HCT116 (cell line): ENCODE data around the gene SOX15. TPM values are rescaled to one million over a fixed set of nuclear protein-coding genes. Genes with fewer than 3 reads are reported as not detected.

Experiments used
- ATAC-seq: fragments of 200-7000 bp; cut with Tn5 transposase; 2 replicates; pipeline ENCODE4 v1.9.1; 2020; ENCODE audit warnings: mild to moderate bottlenecking, moderate library complexity
- BruUV-seq: library from RNA; stranded (reverse); fragments of 400-500 nt; replicated peaks from 2 replicates; lab custom pipeline; 2021; lab: Mats Ljungman, UMichigan
- CTCF ChIA-PET: fragments of 300-600 bp; sonication (Branson Sonifier 250); formaldehyde crosslinking; loops from one replicate; lab custom pipeline; 2021; ENCODE audit warnings: antibody characterized with exemption; lab: Charles Lee
- POLR2A ChIA-PET: fragments of 300-600, 350-600 bp; sonication (Branson Sonifier 250); formaldehyde crosslinking; loops from one replicate; lab custom pipeline; 2021; ENCODE audit warnings: antibody characterized with exemption; lab: Charles Lee
- RAD21 ChIA-PET, 2 experiments: fragments of 300-600 bp; sonication (Branson Sonifier 250); formaldehyde crosslinking; loops; one replicate each; lab custom pipeline; 2023; ENCODE audit warnings: low total read pairs in 2 of 2; ENCODE audit not compliant: uncharacterized antibody in 2 of 2, unreplicated experiment in 2 of 2, low non-redundant PET in 1 of 2; lab: Charles Lee
- DNase-seq: peaks from one replicate; pipeline ENCODE4 v3.0.0-alpha.2; 2010; ENCODE audit warnings: low read depth, low spot score
- H2AFZ ChIP-seq: fragments of 200-600 bp; shearing (Covaris generic), sonication (generic); 2 replicates; pipeline ENCODE4 v1.6.1; 2017; ENCODE audit warnings: low read depth, mixed run types, mixed read lengths, antibody characterized with exemption, low read length; ENCODE audit not compliant: poor library complexity, severe bottlenecking
- H3K27ac ChIP-seq: 2 replicates; pipeline ENCODE4 v1.5.1; 2012; ENCODE audit warnings: low read depth, low read length
- H3K27me3 ChIP-seq: fragments of 200-600 bp; sonication (generic); 2 replicates; pipeline ENCODE4 v1.6.1; 2016; ENCODE audit warnings: mixed run types, low read length, mixed read lengths; ENCODE audit not compliant: insufficient read depth
- H3K36me3 ChIP-seq, 2 experiments: fragments of 200-500 bp in 1 of 2; fragments of 200-600 bp in 1 of 2; sonication (Bioruptor generic) in 1 of 2; sonication (generic) in 1 of 2; 2 replicates each; pipeline versions ENCODE4 v1.5.1 to v1.6.1; 2014 to 2016; ENCODE audit warnings: low read length in 2 of 2, inconsistent platforms in 1 of 2, mixed read lengths in 1 of 2, mixed run types in 1 of 2; ENCODE audit not compliant: insufficient read depth in 2 of 2, control insufficient read depth in 1 of 2
- H3K4me1 ChIP-seq, 2 experiments: fragments of 200-600 bp in 1 of 2; sonication (generic) in 1 of 2; 2 replicates each; pipeline versions ENCODE4 v1.5.1 to v1.6.1; 2012 to 2017; ENCODE audit warnings: low read length in 2 of 2, inconsistent platforms in 1 of 2, mild to moderate bottlenecking in 1 of 2, mixed read lengths in 1 of 2, mixed run types in 1 of 2, moderate library complexity in 1 of 2; ENCODE audit not compliant: insufficient read depth in 2 of 2, control insufficient read depth in 1 of 2
- H3K4me2 ChIP-seq: fragments of 200-600 bp; sonication (generic); 2 replicates; pipeline ENCODE4 v1.6.1; 2017; ENCODE audit warnings: mixed run types, low read length, mixed read lengths
- H3K4me3 ChIP-seq, 2 experiments: fragments of 200-600 bp in 1 of 2; sonication (generic) in 1 of 2; replicated peaks in 1 of 2; 2 replicates each; pipeline ENCODE4 v1.5.1; 2011 to 2016; ENCODE audit warnings: low read length in 2 of 2, control low read depth in 1 of 2, low read depth in 1 of 2, mild to moderate bottlenecking in 1 of 2, mixed read lengths in 1 of 2, mixed run types in 1 of 2
- H3K79me2 ChIP-seq: fragments of 200-600 bp; sonication (generic); 2 replicates; pipeline ENCODE4 v1.6.1; 2017; ENCODE audit warnings: mild to moderate bottlenecking, mixed run types, low read length, moderate library complexity, mixed read lengths; ENCODE audit not compliant: insufficient read depth
- H3K9ac ChIP-seq: fragments of 200-600 bp; sonication (generic); 2 replicates; pipeline ENCODE4 v1.6.1; 2016; ENCODE audit warnings: low read length, mixed read lengths
- H3K9me2 ChIP-seq: fragments of 200-600 bp; sonication (generic), shearing (Covaris generic); 2 replicates; pipeline ENCODE4 v1.6.1; 2017; ENCODE audit warnings: mixed run types, mild to moderate bottlenecking, moderate library complexity; ENCODE audit not compliant: insufficient read depth
- H3K9me3 ChIP-seq, 2 experiments: fragments of 200-500 bp in 1 of 2; fragments of 200-600 bp in 1 of 2; sonication (Bioruptor generic) in 1 of 2; sonication (generic) in 1 of 2; 2 replicates each; pipeline ENCODE4 v1.6.1; 2014 to 2017; ENCODE audit warnings: low read length in 2 of 2, mixed read lengths in 2 of 2, inconsistent platforms in 1 of 2, low read depth in 1 of 2, mild to moderate bottlenecking in 1 of 2, mixed run types in 1 of 2, moderate library complexity in 1 of 2; ENCODE audit not compliant: control insufficient read depth in 1 of 2, insufficient read depth in 1 of 2
- H4K20me1 ChIP-seq: fragments of 200-600 bp; sonication (generic), shearing (Covaris generic); 2 replicates; pipeline ENCODE4 v1.6.1; 2017; ENCODE audit warnings: mixed run types, mild to moderate bottlenecking, moderate library complexity; ENCODE audit not compliant: insufficient read depth
- ATF3 ChIP-seq: IDR thresholded peaks from 2 replicates; pipeline ENCODE4 v1.6.1; 2012
- CEBPB ChIP-seq: IDR thresholded peaks from 2 replicates; pipeline ENCODE4 v1.6.1; 2012; ENCODE audit warnings: low read depth
- CTCF ChIP-seq, 3 experiments: fragments of 200-600 bp in 1 of 3; sonication (generic) in 1 of 3; IDR thresholded peaks in 2 of 3; conservative IDR thresholded peaks in 1 of 3; 2 replicates each; pipeline ENCODE4 v1.5.1; 2012 to 2017; ENCODE audit warnings: low read depth in 2 of 3, low read length in 2 of 3, antibody characterized with exemption in 1 of 3, borderline replicate concordance in 1 of 3, control low read depth in 1 of 3, mild to moderate bottlenecking in 1 of 3, mixed read lengths in 1 of 3, mixed run types in 1 of 3, moderate library complexity in 1 of 3; ENCODE audit not compliant: insufficient read depth in 1 of 3
- EGR1 ChIP-seq: IDR thresholded peaks from 2 replicates; pipeline ENCODE4 v1.6.1; 2012; ENCODE audit warnings: low read depth
- ELF1 ChIP-seq: IDR thresholded peaks from 2 replicates; pipeline ENCODE4 v1.6.1; 2012; ENCODE audit warnings: low read depth, borderline replicate concordance
- EZH2 ChIP-seq: fragments of 200-600 bp; sonication (generic); IDR thresholded peaks from 2 replicates; pipeline ENCODE4 v1.6.1; 2017; ENCODE audit warnings: antibody characterized with exemption, mixed run types
- EZH2phosphoT487 ChIP-seq: fragments of 200-600 bp; IDR thresholded peaks from 2 replicates; pipeline ENCODE4 v1.6.1; 2018; ENCODE audit warnings: antibody characterized with exemption, borderline replicate concordance
- MAX ChIP-seq: IDR thresholded peaks from 2 replicates; pipeline ENCODE4 v1.6.1; 2012
- POLR2AphosphoS5 ChIP-seq: IDR thresholded peaks from 2 replicates; pipeline ENCODE4 v1.6.1; 2011; ENCODE audit warnings: mild to moderate bottlenecking, low read depth, low read length, moderate library complexity
- RAD21 ChIP-seq: IDR thresholded peaks from 2 replicates; pipeline ENCODE4 v1.6.1; 2012; ENCODE audit warnings: low read depth, mild to moderate bottlenecking
- REST ChIP-seq: IDR thresholded peaks from 2 replicates; pipeline ENCODE4 v1.6.1; 2012; ENCODE audit warnings: low read depth
- SP1 ChIP-seq: IDR thresholded peaks from 2 replicates; pipeline ENCODE4 v1.6.1; 2012; ENCODE audit warnings: low read depth
- YY1 ChIP-seq: IDR thresholded peaks from 2 replicates; pipeline ENCODE4 v1.6.1; 2011; ENCODE audit warnings: low read length, low read depth, moderate library complexity, mild to moderate bottlenecking; ENCODE audit not compliant: insufficient replicate concordance; ENCODE audit errors: extremely low read depth
- ZBTB33 ChIP-seq: IDR thresholded peaks from 2 replicates; pipeline ENCODE4 v1.6.1; 2011; ENCODE audit warnings: mild to moderate bottlenecking, low read length, moderate library complexity; ENCODE audit not compliant: insufficient replicate concordance; ENCODE audit errors: extremely low read depth
- ZFX ChIP-seq: fragments of 450-650 bp; IDR thresholded peaks from 2 replicates; pipeline ENCODE4 v1.6.1; 2017
- ZNF274 ChIP-seq: fragments of 200-500 bp; sonication (Bioruptor generic); IDR thresholded peaks from 2 replicates; pipeline ENCODE4 v1.6.1; 2014; ENCODE audit warnings: mild to moderate bottlenecking, low read depth, low read length, inconsistent platforms
- intact Hi-C: fragments of 100-400 bp; cut with micrococcal nuclease; formaldehyde crosslinking; loops from 2 replicates; pipeline ENCODE4 v1.10.0; 2022
- total RNA-seq: library from RNA; stranded (reverse); gene quantifications from one replicate; pipeline ENCODE4 v1.2.1, GENCODE V29; 2021; ENCODE audit not compliant: unreplicated experiment

SOX15 gene
- total RNA-seq, 1 experiment from 2014 or later = 0.69 TPM

GRCh38 chr17:7589204-7589868 lies 558 bp downstream of the SOX15 start (continued):
- TF ChIP-seq CTCF (IDR thresholded peaks at IDR 0.05 in 2 of 3, conservative IDR thresholded peaks at IDR 0.05 in 1 of 3; ENCODE audit: borderline replicate concordance in 1 of 3, insufficient read depth in 1 of 3, low read depth in 2 of 3, low read length in 2 of 3) (no peak), CEBPB (no peak), RAD21 (no peak), ZNF274 (no peak)

GRCh38 chr17:7588553-7589203 lies 1.2 kb downstream of the SOX15 start:
- Histone ChIP-seq H3K36me3 (peaks cover 26 to 36% of the 10 kb centered on the region in 2 experiments; a peak in 3 of 4 replicates), H3K9me2 (no peaks in the 10 kb centered on the region), H3K9me3 (no peaks in the 10 kb centered on the region), H3K27ac (no peak overlapping the region), H3K9ac (no peak overlapping the region), H3K4me1 (peaks cover 2 to 33% of the 10 kb centered on the region in 2 experiments; a peak in 3 of 4 replicates), H3K27me3 (no peaks in the 10 kb centered on the region), H4K20me1 (no peaks in the 10 kb centered on the region), H3K4me3 (no peak overlapping the region), H3K79me2 (peaks cover 30% of the 10 kb centered on the region), H3K4me2 (no peak overlapping the region), H2AFZ (no peak overlapping the region)
- intact Hi-C loops = no loop called here
- ChIA-PET CTCF (no interaction called here), RAD21 (no interaction called here), POLR2A (no interaction called here)
- ATAC-seq (no peak), DNase-seq (no peak)
- no TSS peak for BruUV-seq
- TF ChIP-seq POLR2AphosphoS5 (no peak), MAX (no peak), YY1 (no peak), EGR1 (no peak), CEBPB (no peak), SP1 (no peak), REST (no peak), EZH2phosphoT487 (no peak), ELF1 (no peak), EZH2 (no peak), ATF3 (no peak), ZFX (no peak), ZBTB33 (no peak)
